ENCODE results near the gene CFHR3.

CFHR3 gene

GRCh38 chr1:196734006-196734405 lies 40.6 kb upstream of the CFHR3 start:
- H3K9me2 ChIP-seq (replicated peaks; ENCODE audit: insufficient read depth, low read length), result no peaks in the 10 kb centered on the region
- H3K9ac ChIP-seq (ENCODE audit: low read length), result no peak overlapping the region
- no peaks in the 10 kb centered on the region for H4K20me1 ChIP-seq (ENCODE audit: insufficient read depth, low read length)
- H3K9me3 ChIP-seq (replicated peaks; ENCODE audit: insufficient read depth, low read length), result no peaks in the 10 kb centered on the region
- H3K79me2 ChIP-seq (ENCODE audit: low read length), result no peaks in the 10 kb centered on the region
- no peaks in the 10 kb centered on the region for H3K4me1 ChIP-seq (ENCODE audit: low read length)
- no peaks in the 10 kb centered on the region for H3F3A ChIP-seq (ENCODE audit: insufficient read depth, low read length)
- no peak overlapping the region for H3K4me3 ChIP-seq (ENCODE audit: low read length)
- no peaks in the 10 kb centered on the region for H3K36me3 ChIP-seq (replicated peaks; ENCODE audit: insufficient read depth, low read length)
- H3K27me3 ChIP-seq (replicated peaks; ENCODE audit: insufficient read depth, low read length), result no peaks in the 10 kb centered on the region
- no peak for DNase-seq
- TF ChIP-seq EZH2 (optimal IDR thresholded peaks at IDR 0.05; ENCODE audit: low read depth, low read length) (no peak), EZH2phosphoT487 (IDR thresholded peaks at IDR 0.05; ENCODE audit: low read length) (no peak), CTCF (IDR thresholded peaks at IDR 0.05; ENCODE audit: low read length) (no peak)
- no peak overlapping the region for H3K27ac ChIP-seq (ENCODE audit: low read length)
- no peak overlapping the region for H2AFZ ChIP-seq (ENCODE audit: low read length)
- H3K4me2 ChIP-seq (ENCODE audit: low read depth, low read length), result no peak overlapping the region

- Histone ChIP-seq H3K4me1 (ENCODE audit: low read length) (no peaks in the 10 kb centered on the region), H3K27ac (ENCODE audit: low read length) (no peak overlapping the region), H3K4me3 (ENCODE audit: low read length) (no peak overlapping the region), H3K36me3 (replicated peaks; ENCODE audit: insufficient read depth, low read length) (no peaks in the 10 kb centered on the region), H3K79me2 (ENCODE audit: low read length) (no peaks in the 10 kb centered on the region), H3K27me3 (replicated peaks; ENCODE audit: insufficient read depth, low read length) (no peaks in the 10 kb centered on the region), H3K9me2 (replicated peaks; ENCODE audit: insufficient read depth, low read length) (no peaks in the 10 kb centered on the region), H3F3A (ENCODE audit: insufficient read depth, low read length) (no peaks in the 10 kb centered on the region), H4K20me1 (ENCODE audit: insufficient read depth, low read length) (no peaks in the 10 kb centered on the region), H3K4me2 (ENCODE audit: low read depth, low read length) (no peak overlapping the region), H3K9ac (ENCODE audit: low read length) (no peak overlapping the region), H3K9me3 (replicated peaks; ENCODE audit: insufficient read depth, low read length) (no peaks in the 10 kb centered on the region), H2AFZ (ENCODE audit: low read length) (no peak overlapping the region)
- TF ChIP-seq EZH2 (optimal IDR thresholded peaks at IDR 0.05; ENCODE audit: low read depth, low read length) (no peak), CTCF (IDR thresholded peaks at IDR 0.05; ENCODE audit: low read length) (no peak), EZH2phosphoT487 (IDR thresholded peaks at IDR 0.05; ENCODE audit: low read length) (no peak)
- DNase-seq, result no peak
These were observed 40.2 kb upstream of the CFHR3 start for GRCh38 chr1:196734460-196734859.

- no peaks in the 10 kb centered on the region for H3F3A ChIP-seq (ENCODE audit: insufficient read depth, low read length)
- H3K36me3 ChIP-seq (replicated peaks; ENCODE audit: insufficient read depth, low read length), result no peaks in the 10 kb centered on the region
- TF ChIP-seq EZH2phosphoT487 (IDR thresholded peaks at IDR 0.05; ENCODE audit: low read length), result no peak
- TF ChIP-seq CTCF (IDR thresholded peaks at IDR 0.05; ENCODE audit: low read length), result no peak
- TF ChIP-seq EZH2 (optimal IDR thresholded peaks at IDR 0.05; ENCODE audit: low read depth, low read length), result no peak
- no peak overlapping the region for H3K27ac ChIP-seq (ENCODE audit: low read length)
- DNase-seq, result no peak
- H3K4me2 ChIP-seq (ENCODE audit: low read depth, low read length), result no peak overlapping the region
- H3K27me3 ChIP-seq (replicated peaks; ENCODE audit: insufficient read depth, low read length), result no peaks in the 10 kb centered on the region
- H3K4me1 ChIP-seq (ENCODE audit: low read length), result no peaks in the 10 kb centered on the region
- no peaks in the 10 kb centered on the region for H3K9me3 ChIP-seq (replicated peaks; ENCODE audit: insufficient read depth, low read length)
- H4K20me1 ChIP-seq (ENCODE audit: insufficient read depth, low read length), result no peaks in the 10 kb centered on the region
- H2AFZ ChIP-seq (ENCODE audit: low read length), result no peak overlapping the region
- no peaks in the 10 kb centered on the region for H3K9me2 ChIP-seq (replicated peaks; ENCODE audit: insufficient read depth, low read length)
- H3K4me3 ChIP-seq (ENCODE audit: low read length), result no peak overlapping the region
- no peaks in the 10 kb centered on the region for H3K79me2 ChIP-seq (ENCODE audit: low read length)
- H3K9ac ChIP-seq (ENCODE audit: low read length), result no peak overlapping the region
These were observed 35.9 kb upstream of the CFHR3 start for GRCh38 chr1:196738730-196739129.
